IMR-90 (cell line): ENCODE measurements around the gene MAGI2. TPM values are rescaled to one million over a fixed set of nuclear protein-coding genes. Genes with fewer than 3 reads are reported as not detected.

Source experiments
- ATAC-seq: fragments of 200-7000 bp; cut with Tn5 transposase; 2 replicates; pipeline ENCODE4 v1.9.1; 2020; ENCODE audit warnings: low read depth, mild to moderate bottlenecking, moderate library complexity
- BruUV-seq: library from RNA; stranded (reverse); fragments of 400-500 nt; replicated peaks from 2 replicates; lab custom pipeline; 2021; lab: Mats Ljungman, UMichigan
- CTCF ChIA-PET: fragments of 300-600 bp; formaldehyde crosslinking; extraction: SDS; loops from one replicate; lab custom pipeline; 2021; ENCODE audit warnings: antibody characterized with exemption; lab: Yijun Ruan, JAX
- POLR2A ChIA-PET: fragments of 300-600 bp; sonication (Branson Sonifier 250); formaldehyde crosslinking; loops from one replicate; lab custom pipeline; 2022; ENCODE audit warnings: antibody characterized with exemption; ENCODE audit not compliant: unreplicated experiment; lab: Charles Lee
- DNase-seq: peaks from one replicate; pipeline ENCODE4 v3.0.0; 2013
- H2AFZ ChIP-seq: replicated peaks from 2 replicates; pipeline ENCODE3; 2013; ENCODE audit warnings: low read length, mild to moderate bottlenecking; ENCODE audit not compliant: poor library complexity
- H2AK5ac ChIP-seq: 2 replicates; pipeline ENCODE4 v1.6.1; 2013; ENCODE audit warnings: low read depth, low read length, inconsistent platforms
- H2AK9ac ChIP-seq: replicated peaks from 2 replicates; pipeline ENCODE3; 2013; ENCODE audit warnings: mild to moderate bottlenecking, low read depth, low read length, moderate library complexity; ENCODE audit not compliant: poor library complexity
- H2BK120ac ChIP-seq: 2 replicates; pipeline ENCODE4 v1.6.1; 2013; ENCODE audit warnings: low read depth, low read length, inconsistent platforms
- H2BK15ac ChIP-seq: 3 replicates; pipeline ENCODE4 v1.6.1; 2013; ENCODE audit warnings: low read depth, low read length, inconsistent platforms
- H2BK20ac ChIP-seq: 2 replicates; pipeline ENCODE4 v1.6.1; 2013; ENCODE audit warnings: low read depth, mild to moderate bottlenecking, inconsistent platforms, low read length, moderate library complexity
- H2BK5ac ChIP-seq: 2 replicates; pipeline ENCODE4 v1.6.1; 2013; ENCODE audit warnings: mild to moderate bottlenecking, low read depth, low read length, inconsistent platforms; ENCODE audit not compliant: poor library complexity, severe bottlenecking
- H3K14ac ChIP-seq: replicated peaks from 2 replicates; pipeline ENCODE4 v1.6.1; 2013; ENCODE audit warnings: low read depth, low read length, inconsistent platforms
- H3K18ac ChIP-seq: 2 replicates; pipeline ENCODE4 v1.6.1; 2013; ENCODE audit warnings: low read depth, low read length, control low read depth
- H3K23ac ChIP-seq: 2 replicates; pipeline ENCODE4 v1.6.1; 2013; ENCODE audit warnings: low read depth, low read length, inconsistent platforms
- H3K27ac ChIP-seq: 2 replicates; pipeline ENCODE4 v1.5.1; 2013; ENCODE audit warnings: mild to moderate bottlenecking, control low read depth, low read length; ENCODE audit not compliant: insufficient read depth
- H3K27me3 ChIP-seq: 2 replicates; pipeline ENCODE4 v1.6.1; 2013; ENCODE audit warnings: low read length; ENCODE audit not compliant: control insufficient read depth, insufficient read depth
- H3K36me3 ChIP-seq: 2 replicates; pipeline ENCODE4 v1.6.1; 2013; ENCODE audit warnings: low read length, mixed read lengths; ENCODE audit not compliant: control insufficient read depth, insufficient read depth
- H3K4ac ChIP-seq: 2 replicates; pipeline ENCODE4 v1.6.1; 2013; ENCODE audit warnings: low read depth, low read length, inconsistent platforms
- H3K4me1 ChIP-seq: 2 replicates; pipeline ENCODE4 v1.6.1; 2013; ENCODE audit warnings: low read length, mixed read lengths; ENCODE audit not compliant: control insufficient read depth, insufficient read depth
- H3K4me2 ChIP-seq: 2 replicates; pipeline ENCODE4 v1.6.1; 2013; ENCODE audit warnings: low read depth, mild to moderate bottlenecking, control low read depth, low read length, moderate library complexity
- H3K4me3 ChIP-seq: 2 replicates; pipeline ENCODE4 v1.5.1; 2013; ENCODE audit warnings: low read depth, mild to moderate bottlenecking, control low read depth, low read length, moderate library complexity; ENCODE audit not compliant: insufficient read depth
- H3K56ac ChIP-seq: 2 replicates; pipeline ENCODE4 v1.6.1; 2013; ENCODE audit warnings: low read length, inconsistent platforms; ENCODE audit not compliant: insufficient read depth; ENCODE audit errors: extremely low read depth
- H3K79me1 ChIP-seq, 2 experiments: 2 replicates each; pipeline ENCODE4 v1.6.1; 2013; ENCODE audit warnings: low read length in 2 of 2, inconsistent platforms in 1 of 2, low read depth in 1 of 2
- H3K9ac ChIP-seq: 2 replicates; pipeline ENCODE4 v1.6.1; 2013; ENCODE audit warnings: low read depth, low read length, control low read depth
- H3K9me1 ChIP-seq: 2 replicates; pipeline ENCODE4 v1.6.1; 2013; ENCODE audit warnings: low read length, inconsistent platforms; ENCODE audit not compliant: insufficient read depth
- H3K9me3 ChIP-seq: 2 replicates; pipeline ENCODE4 v1.6.1; 2013; ENCODE audit warnings: low read length; ENCODE audit not compliant: control insufficient read depth, insufficient read depth
- H4K20me1 ChIP-seq: 2 replicates; pipeline ENCODE4 v1.6.1; 2013; ENCODE audit warnings: low read length, inconsistent platforms; ENCODE audit not compliant: insufficient read depth
- H4K5ac ChIP-seq: 2 replicates; pipeline ENCODE4 v1.6.1; 2013; ENCODE audit warnings: mild to moderate bottlenecking, low read depth, low read length, control low read depth
- H4K8ac ChIP-seq, 2 experiments: 2 replicates each; pipeline ENCODE4 v1.6.1; 2013; ENCODE audit warnings: low read depth in 2 of 2, low read length in 2 of 2, control low read depth in 1 of 2, inconsistent platforms in 1 of 2
- H4K91ac ChIP-seq: 2 replicates; pipeline ENCODE4 v1.6.1; 2013; ENCODE audit warnings: low read depth, low read length, inconsistent platforms; ENCODE audit not compliant: insufficient read depth
- BHLHE40 ChIP-seq: fragments of 150-350 bp; IDR thresholded peaks from 2 replicates; pipeline ENCODE4 v1.6.1; 2016; ENCODE audit warnings: mild to moderate bottlenecking, low read depth, low read length
- CEBPB ChIP-seq: IDR thresholded peaks from 2 replicates; pipeline ENCODE4 v1.6.1; 2012; ENCODE audit warnings: low read depth, low read length, improper control_type of control experiment
- CHD1 ChIP-seq: IDR thresholded peaks from 2 replicates; pipeline ENCODE4 v1.6.1; 2012; ENCODE audit warnings: low read depth, low read length, improper control_type of control experiment
- FOS ChIP-seq: fragments of 150-350 bp; IDR thresholded peaks from 2 replicates; pipeline ENCODE4 v1.6.1; 2016; ENCODE audit warnings: low read depth, low read length
- MAFK ChIP-seq: IDR thresholded peaks from 2 replicates; pipeline ENCODE4 v1.6.1; 2012; ENCODE audit warnings: low read depth, low read length, improper control_type of control experiment
- MXI1 ChIP-seq: IDR thresholded peaks from 2 replicates; pipeline ENCODE4 v1.6.1; 2012; ENCODE audit warnings: low read depth, mild to moderate bottlenecking, low read length, moderate library complexity, borderline replicate concordance
- NFE2L2 ChIP-seq: fragments of 150-350 bp; IDR thresholded peaks from 2 replicates; pipeline ENCODE4 v1.6.1; 2016; ENCODE audit warnings: low read depth, mild to moderate bottlenecking, low read length
- RAD21 ChIP-seq: IDR thresholded peaks from 2 replicates; pipeline ENCODE4 v1.6.1; 2012; ENCODE audit warnings: low read length, improper control_type of control experiment
- WGBS, 2 experiments: methylation state at CpG; one replicate each; pipeline versions ENCODE4 v1.1.5 to v1.1.7; 2013; ENCODE audit warnings: missing lambda C conversion rate in 2 of 2; ENCODE audit not compliant: insufficient read length in 1 of 2; ENCODE audit errors: extremely low coverage in 2 of 2; 5-methylcytosine and 5-hydroxymethylcytosine counted together
- dilution Hi-C: fragments of 300-500 bp; cut with HindIII; formaldehyde crosslinking; loops from one replicate; pipeline ENCODE4 v1.14.3; 2018; ENCODE audit warnings: low sequenced_read_pairs; ENCODE audit not compliant: unreplicated experiment
- in situ Hi-C: fragments of 300-500 bp; cut with MboI; formaldehyde crosslinking; loops from 3 replicates; pipeline ENCODE4 v1.14.3; 2019; ENCODE audit warnings: low sequenced_read_pairs, inconsistent platforms, mixed read lengths
- intact Hi-C: fragments of 100-400 bp; cut with micrococcal nuclease; formaldehyde crosslinking; loops from 2 replicates; pipeline ENCODE4 v1.10.0; 2022
- polyA plus RNA-seq, 3 experiments: library from polyadenylated mRNA; depleted of rRNA; stranded (reverse); fragments of >200 nt; gene quantifications; 2 replicates each; pipeline ENCODE4 v1.2.3, GENCODE V29; 2012; ENCODE audit warnings: low replicate concordance in 1 of 3
- total RNA-seq: library from RNA; depleted of rRNA; stranded (reverse); fragments of >200 nt; gene quantifications from 2 replicates; pipeline ENCODE4 v1.2.3, GENCODE V29; 2012
- TF ChIP-seq, protein P1 (sequence below): fragments of 150-350 bp; IDR thresholded peaks from 2 replicates; pipeline ENCODE4 v1.6.1; 2016; ENCODE audit warnings: low read depth, mild to moderate bottlenecking, low read length, moderate library complexity, borderline replicate concordance
- TF ChIP-seq, protein P2 (sequence below): conservative IDR thresholded peaks from 2 replicates; pipeline ENCODE4 v1.5.1; 2012; ENCODE audit warnings: mild to moderate bottlenecking, low read depth, low read length, improper control_type of control experiment
- TF ChIP-seq, protein P3 (sequence below): fragments of 150-350 bp; IDR thresholded peaks from 2 replicates; pipeline ENCODE4 v1.6.1; 2017; ENCODE audit warnings: mild to moderate bottlenecking, antibody characterized with exemption, low read length, low read depth

MAGI2 gene
- total and polyA plus RNA-seq, 2 of the 4 experiments (the other 2 are of a cell fraction), result 2.5 to 17.9 TPM

DNA sequence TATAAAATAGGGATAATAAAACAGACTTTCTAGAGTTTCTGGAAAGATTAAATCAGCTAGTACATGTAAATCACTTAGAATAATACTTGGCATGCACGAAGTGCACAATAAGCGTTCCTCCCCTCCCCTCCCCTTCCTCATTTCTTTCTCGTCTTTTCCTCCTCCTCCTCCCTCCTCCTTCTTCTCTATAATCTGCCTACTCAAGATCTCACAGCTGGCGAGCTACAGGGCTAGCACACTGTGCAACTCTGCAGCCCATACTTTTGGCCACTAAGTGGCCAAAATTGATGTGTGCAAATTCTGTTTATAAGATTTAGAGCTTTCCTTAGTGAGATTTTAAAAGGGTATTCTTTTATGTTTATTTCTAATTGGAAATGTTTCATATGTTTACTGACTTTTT, 1089.6 kb downstream of the MAGI2 start:
- Histone ChIP-seq H3K4me2 (no peak overlapping the region), H2BK20ac (no peak overlapping the region), H3K4me1 (no peaks in the 10 kb centered on the region), H4K91ac (no peak overlapping the region), H2BK120ac (no peak overlapping the region), H3K36me3 (no peaks in the 10 kb centered on the region), H4K20me1 (no peaks in the 10 kb centered on the region), H2AK9ac (no peak overlapping the region), H2BK5ac (no peak overlapping the region), H3K9me1 (no peaks in the 10 kb centered on the region), H3K23ac (no peak overlapping the region), H3K79me1 (no peaks in the 10 kb centered on the region), H4K8ac (no peak overlapping the region), H3K4ac (no peak overlapping the region), H3K9me3 (no peaks in the 10 kb centered on the region), H2AFZ (no peak overlapping the region), H2AK5ac (no peak overlapping the region), H3K4me3 (no peak overlapping the region), H3K18ac (no peak overlapping the region), H2BK15ac (no peak overlapping the region), H3K9ac (no peak overlapping the region), H3K27ac (no peak overlapping the region), H3K56ac (no peak overlapping the region), H3K14ac (no peak overlapping the region), H3K27me3 (no peaks in the 10 kb centered on the region), H4K5ac (no peak overlapping the region)
- POLR2A ChIA-PET, result interaction anchor here (0.5 kb wide), 1 partner anchor 12 kb away, joined by 5 read pairs; no protein-coding TSS in a partner anchor
- ATAC-seq (no peak), DNase-seq (no peak)
- no TSS peak for BruUV-seq
- in situ Hi-C loops, result no loop called here
- no CpG with 5 or more reads among the region's 4 CpGs for WGBS, 2 experiments
- dilution Hi-C loops, result no loop called here
- intact Hi-C loops, result no loop called here
- CTCF ChIA-PET, result interaction anchor here (0.6 to 1.3 kb wide), 4 partner anchors 11 to 142 kb away, joined by 3 to 8 read pairs (median 4); no protein-coding TSS in a partner anchor
- TF ChIP-seq RAD21 (no peak), CEBPB (no peak), BHLHE40 (no peak), MAFK (no peak), FOS (no peak), NFE2L2 (no peak), MXI1 (no peak), CHD1 (no peak)
- TF ChIP-seq, protein P1, sequence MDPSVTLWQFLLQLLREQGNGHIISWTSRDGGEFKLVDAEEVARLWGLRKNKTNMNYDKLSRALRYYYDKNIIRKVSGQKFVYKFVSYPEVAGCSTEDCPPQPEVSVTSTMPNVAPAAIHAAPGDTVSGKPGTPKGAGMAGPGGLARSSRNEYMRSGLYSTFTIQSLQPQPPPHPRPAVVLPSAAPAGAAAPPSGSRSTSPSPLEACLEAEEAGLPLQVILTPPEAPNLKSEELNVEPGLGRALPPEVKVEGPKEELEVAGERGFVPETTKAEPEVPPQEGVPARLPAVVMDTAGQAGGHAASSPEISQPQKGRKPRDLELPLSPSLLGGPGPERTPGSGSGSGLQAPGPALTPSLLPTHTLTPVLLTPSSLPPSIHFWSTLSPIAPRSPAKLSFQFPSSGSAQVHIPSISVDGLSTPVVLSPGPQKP, result no peak
- TF ChIP-seq, protein P2, sequence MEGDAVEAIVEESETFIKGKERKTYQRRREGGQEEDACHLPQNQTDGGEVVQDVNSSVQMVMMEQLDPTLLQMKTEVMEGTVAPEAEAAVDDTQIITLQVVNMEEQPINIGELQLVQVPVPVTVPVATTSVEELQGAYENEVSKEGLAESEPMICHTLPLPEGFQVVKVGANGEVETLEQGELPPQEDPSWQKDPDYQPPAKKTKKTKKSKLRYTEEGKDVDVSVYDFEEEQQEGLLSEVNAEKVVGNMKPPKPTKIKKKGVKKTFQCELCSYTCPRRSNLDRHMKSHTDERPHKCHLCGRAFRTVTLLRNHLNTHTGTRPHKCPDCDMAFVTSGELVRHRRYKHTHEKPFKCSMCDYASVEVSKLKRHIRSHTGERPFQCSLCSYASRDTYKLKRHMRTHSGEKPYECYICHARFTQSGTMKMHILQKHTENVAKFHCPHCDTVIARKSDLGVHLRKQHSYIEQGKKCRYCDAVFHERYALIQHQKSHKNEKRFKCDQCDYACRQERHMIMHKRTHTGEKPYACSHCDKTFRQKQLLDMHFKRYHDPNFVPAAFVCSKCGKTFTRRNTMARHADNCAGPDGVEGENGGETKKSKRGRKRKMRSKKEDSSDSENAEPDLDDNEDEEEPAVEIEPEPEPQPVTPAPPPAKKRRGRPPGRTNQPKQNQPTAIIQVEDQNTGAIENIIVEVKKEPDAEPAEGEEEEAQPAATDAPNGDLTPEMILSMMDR, result no peak
- TF ChIP-seq, protein P3, sequence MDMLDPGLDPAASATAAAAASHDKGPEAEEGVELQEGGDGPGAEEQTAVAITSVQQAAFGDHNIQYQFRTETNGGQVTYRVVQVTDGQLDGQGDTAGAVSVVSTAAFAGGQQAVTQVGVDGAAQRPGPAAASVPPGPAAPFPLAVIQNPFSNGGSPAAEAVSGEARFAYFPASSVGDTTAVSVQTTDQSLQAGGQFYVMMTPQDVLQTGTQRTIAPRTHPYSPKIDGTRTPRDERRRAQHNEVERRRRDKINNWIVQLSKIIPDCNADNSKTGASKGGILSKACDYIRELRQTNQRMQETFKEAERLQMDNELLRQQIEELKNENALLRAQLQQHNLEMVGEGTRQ, result no peak
